Thyroid gland (tissue), 4 donors: ENCODE data around the gene HAAO.

Experiments used
- POLR2A ChIP-seq, 2 donors: fragments of 450-650 bp; IDR thresholded peaks; one replicate each; pipeline ENCODE4 v1.6.1; 2017; ENCODE audit warnings: antibody characterized with exemption in 2 of 2, mild to moderate bottlenecking in 2 of 2, moderate library complexity in 1 of 2
- TF ChIP-seq, protein P1 (sequence below), 6 experiments: fragments of 200-600 bp in 3 of 6; fragments of 450-650 bp in 3 of 6; sonication (generic) in 3 of 6; IDR thresholded peaks; one replicate each; pipeline ENCODE4 v1.5.1; 2016 to 2019; ENCODE audit warnings: antibody characterized with exemption in 6 of 6, mild to moderate bottlenecking in 2 of 6, inconsistent platforms in 1 of 6, moderate library complexity in 1 of 6

DNA sequence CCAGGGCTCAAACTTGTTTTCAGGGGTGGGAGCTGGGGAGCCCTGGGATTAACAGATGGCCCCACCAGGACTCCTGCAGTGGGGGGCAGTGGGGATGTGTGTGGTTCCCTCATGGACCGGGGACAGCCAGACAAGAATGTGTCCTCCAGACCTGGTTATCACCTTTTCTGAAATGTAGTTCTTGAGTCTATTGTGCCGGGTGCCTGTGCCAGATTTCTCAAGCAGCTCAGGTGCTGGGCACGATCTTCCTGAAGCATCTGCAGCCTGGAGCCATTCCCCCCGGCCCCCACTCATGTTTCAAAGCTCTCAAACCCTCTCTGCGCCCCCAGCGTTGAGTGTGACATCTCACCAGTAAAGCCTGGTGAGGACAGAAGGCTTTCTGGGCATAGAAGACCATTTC is 48.4 kb upstream of the HAAO start:
- TF ChIP-seq, protein P1, sequence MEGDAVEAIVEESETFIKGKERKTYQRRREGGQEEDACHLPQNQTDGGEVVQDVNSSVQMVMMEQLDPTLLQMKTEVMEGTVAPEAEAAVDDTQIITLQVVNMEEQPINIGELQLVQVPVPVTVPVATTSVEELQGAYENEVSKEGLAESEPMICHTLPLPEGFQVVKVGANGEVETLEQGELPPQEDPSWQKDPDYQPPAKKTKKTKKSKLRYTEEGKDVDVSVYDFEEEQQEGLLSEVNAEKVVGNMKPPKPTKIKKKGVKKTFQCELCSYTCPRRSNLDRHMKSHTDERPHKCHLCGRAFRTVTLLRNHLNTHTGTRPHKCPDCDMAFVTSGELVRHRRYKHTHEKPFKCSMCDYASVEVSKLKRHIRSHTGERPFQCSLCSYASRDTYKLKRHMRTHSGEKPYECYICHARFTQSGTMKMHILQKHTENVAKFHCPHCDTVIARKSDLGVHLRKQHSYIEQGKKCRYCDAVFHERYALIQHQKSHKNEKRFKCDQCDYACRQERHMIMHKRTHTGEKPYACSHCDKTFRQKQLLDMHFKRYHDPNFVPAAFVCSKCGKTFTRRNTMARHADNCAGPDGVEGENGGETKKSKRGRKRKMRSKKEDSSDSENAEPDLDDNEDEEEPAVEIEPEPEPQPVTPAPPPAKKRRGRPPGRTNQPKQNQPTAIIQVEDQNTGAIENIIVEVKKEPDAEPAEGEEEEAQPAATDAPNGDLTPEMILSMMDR (IDR thresholded peaks at IDR 0.05) = no peak
- no peak for TF ChIP-seq POLR2A (IDR thresholded peaks at IDR 0.05)
